Activated CD4-positive, alpha-beta T cell treated with anti-CD3 and anti-CD28 coated beads, Interleukin-2, amount 50 U/mL, for 4 hours (primary cell): ENCODE data around the gene C9orf152.
"Not testable (repeated sequence)": the region's sequence is repeated elsewhere in the genome, so short reads cannot be mapped to it uniquely, and the experiment has no call there.

Source experiments
- DNase-seq, 2 experiments: peaks; one replicate each; pipeline ENCODE4 v3.0.0-alpha.2; 2020

Gene C9orf152, protein sequence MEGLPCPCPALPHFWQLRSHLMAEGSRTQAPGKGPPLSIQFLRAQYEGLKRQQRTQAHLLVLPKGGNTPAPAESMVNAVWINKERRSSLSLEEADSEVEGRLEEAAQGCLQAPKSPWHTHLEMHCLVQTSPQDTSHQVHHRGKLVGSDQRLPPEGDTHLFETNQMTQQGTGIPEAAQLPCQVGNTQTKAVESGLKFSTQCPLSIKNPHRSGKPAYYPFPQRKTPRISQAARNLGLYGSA

DNA sequence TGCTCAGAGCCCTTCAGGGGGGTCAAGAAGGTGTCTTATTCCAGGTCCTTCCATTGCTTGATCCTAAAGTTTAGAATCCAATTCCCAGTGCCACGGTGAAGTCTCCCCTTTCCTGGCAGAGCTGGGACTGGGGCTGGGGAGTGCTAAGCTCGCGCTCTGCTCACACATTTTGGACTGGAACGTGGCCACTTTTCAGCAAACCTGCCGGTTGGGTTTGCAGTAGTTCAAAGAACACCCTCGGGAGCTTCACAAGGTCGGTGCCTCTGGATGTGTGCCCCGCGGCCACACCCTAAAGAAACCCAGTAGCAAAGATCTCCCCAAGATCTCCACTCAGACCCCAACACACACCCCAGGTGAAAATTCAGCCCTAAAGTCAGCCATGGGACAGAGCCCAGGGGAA, at the start of gene C9orf152:
C9orf152 (minus strand) TSS at position 129 of the 400 bp plus-strand sequence. CDS start 580 bp downstream, outside the sequence.
- DNase-seq, result no peak

GRCh38 chr9:110257097-110257841, 49.3 kb upstream of the C9orf152 start:
- no peak for DNase-seq

DNA sequence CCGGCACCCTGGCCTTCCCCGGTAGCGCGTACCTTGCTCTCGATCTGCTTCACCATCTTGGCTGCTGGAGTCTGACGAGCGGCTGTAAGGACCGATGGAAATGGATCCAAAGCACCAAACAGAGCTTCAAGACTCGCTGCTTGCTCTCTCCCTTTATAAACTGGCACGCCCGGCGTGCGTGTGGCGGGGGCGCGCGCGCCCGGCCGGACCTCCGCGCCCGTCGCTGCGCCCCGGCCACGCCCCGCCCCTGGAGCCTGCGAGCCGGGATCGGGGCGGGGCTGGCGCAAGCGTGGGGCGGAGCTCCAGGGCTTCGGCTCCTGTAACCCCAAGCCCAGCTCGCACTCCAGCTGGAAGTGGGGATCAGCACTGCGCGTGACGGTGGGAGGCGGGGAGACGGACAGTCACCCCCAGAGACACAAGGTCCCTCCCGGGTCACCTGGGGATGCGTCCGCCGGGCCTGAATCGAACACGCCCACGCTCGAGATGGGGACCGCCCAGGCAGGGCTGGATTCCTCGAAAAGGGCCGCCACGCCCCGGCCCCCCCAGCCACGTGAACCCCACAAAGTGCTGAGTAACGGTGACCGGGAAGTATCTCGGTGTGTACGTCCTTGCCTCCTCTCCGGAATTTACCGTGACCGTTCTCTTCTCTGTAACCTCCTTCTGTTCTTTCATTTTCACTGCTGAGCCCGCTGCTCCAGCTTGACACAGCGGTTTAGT, 48.6 kb upstream of the C9orf152 start, which contains the start of gene TXN:
TXN (minus strand) TSS at position 128 of the 717 bp plus-strand sequence; CDS start at position 56, 72 bp downstream.
- peak; percentile 75 to 80 for DNase-seq

DNA sequence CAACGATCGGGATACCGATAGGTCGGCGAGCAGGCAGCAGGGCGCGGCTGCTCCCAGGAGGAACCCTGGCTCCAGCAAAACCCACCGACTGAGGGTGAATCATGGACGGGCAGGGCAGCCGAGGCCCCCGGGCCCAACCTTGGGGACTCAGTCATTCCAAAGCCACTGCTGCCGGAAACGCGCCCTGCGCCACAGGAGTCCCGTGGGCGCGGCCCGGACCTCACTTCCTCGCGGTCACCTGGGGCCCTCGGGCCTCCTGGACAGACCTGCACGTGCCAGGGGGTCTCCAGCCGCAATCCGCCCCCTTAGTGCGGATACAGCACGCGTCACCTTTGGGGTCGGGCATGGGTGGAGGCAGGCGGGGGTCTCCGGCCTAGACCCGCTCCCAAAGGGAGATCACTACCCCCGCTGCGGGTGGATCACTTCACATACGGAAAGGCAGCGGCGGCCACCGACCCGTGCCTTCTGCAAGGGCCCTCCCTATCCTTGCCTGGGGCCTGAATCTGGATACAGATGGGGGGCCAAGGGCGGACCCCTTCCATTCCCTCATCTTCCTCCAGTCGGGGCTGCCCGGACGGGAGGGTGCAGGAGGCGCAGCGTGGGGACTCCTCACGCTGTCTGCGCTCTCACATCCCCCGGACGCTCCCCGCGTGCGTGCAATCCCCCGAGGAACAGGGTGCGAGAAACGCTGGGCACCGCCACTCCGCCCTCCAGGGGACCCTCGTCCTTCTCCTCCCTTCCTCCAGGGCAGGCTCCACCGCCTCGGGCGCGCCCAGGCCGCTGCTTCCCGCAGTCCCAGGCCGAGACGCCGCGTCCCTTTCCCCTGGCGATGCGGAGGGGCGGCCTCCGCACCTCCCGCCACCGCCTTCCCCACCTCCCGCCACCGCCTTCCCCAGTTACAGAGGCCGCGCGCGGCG, 47.8 kb upstream of the C9orf152 start:
- DNase-seq, result peak; percentile 25

GRCh38 chr9:110255034-110255462, 47.1 kb upstream of the C9orf152 start:
- no peak for DNase-seq

DNA sequence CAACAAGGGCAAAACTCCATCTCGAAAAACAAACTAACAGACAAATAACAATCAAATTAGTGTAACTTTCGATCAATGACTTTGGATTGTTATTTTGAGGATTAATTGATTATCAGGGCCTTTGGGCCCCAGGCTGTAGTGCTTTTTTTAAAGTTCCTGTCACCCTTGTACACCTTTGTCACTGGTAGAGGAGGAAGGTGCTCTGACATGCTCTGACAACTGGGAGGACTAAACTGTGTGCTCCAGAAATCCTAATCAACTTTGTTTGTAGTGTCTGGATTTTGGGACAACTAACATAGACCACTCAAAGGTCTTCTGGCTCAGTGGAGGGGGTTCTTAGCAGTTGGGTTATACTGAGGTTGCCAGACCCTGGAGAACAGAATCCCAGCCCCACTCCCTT, 46.5 kb upstream of the C9orf152 start:
- DNase-seq, result no peak

GRCh38 chr9:110252509-110253139, 44.7 kb upstream of the C9orf152 start:
- no peak for DNase-seq

DNA sequence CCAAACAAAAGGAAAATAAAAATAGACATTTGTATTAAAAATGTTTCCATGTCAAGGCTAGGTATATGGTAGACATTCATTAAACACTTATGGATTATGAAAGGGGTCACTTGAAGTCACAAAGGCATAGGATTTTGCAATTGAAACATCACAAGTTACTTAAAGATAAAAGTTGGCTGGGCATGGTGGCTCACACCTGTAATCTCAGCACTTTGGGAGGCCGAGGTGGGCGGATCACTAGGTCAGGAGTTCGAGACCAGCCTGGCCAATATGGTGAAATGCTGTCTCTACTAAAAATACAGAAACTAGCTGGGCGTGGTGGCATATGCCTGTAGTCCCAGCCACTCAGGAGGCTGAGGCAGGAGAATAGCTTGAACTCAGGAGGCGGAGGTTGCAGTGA, 43.8 kb upstream of the C9orf152 start:
- not testable (repeated sequence) for DNase-seq

GRCh38 chr9:110251212-110251611, 43.3 kb upstream of the C9orf152 start:
- DNase-seq, result no peak

GRCh38 chr9:110249603-110250002, 41.6 kb upstream of the C9orf152 start:
- no peak for DNase-seq

GRCh38 chr9:110248361-110248760, 40.4 kb upstream of the C9orf152 start:
- no peak for DNase-seq

DNA sequence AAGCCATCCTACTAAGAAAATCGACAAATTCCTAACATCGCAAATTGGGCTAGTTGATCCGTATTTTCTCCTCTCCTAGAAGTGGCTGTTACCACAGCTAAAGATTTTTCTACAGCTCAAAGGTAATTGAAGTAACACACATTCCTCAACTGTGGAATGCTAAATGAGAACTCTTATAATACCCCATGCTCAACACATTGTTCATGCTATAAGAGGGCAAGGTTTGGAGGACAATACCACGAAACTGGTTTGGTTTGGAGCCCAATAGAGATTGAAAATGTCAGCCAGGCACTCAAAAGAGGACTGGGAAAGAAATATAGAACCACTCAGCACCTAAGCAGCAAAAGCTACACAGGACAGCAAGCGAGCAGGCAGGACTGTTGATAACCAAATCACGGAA, 38.3 kb upstream of the C9orf152 start:
- no peak for DNase-seq

GRCh38 chr9:110244616-110245015, 36.7 kb upstream of the C9orf152 start:
- no peak for DNase-seq

DNA sequence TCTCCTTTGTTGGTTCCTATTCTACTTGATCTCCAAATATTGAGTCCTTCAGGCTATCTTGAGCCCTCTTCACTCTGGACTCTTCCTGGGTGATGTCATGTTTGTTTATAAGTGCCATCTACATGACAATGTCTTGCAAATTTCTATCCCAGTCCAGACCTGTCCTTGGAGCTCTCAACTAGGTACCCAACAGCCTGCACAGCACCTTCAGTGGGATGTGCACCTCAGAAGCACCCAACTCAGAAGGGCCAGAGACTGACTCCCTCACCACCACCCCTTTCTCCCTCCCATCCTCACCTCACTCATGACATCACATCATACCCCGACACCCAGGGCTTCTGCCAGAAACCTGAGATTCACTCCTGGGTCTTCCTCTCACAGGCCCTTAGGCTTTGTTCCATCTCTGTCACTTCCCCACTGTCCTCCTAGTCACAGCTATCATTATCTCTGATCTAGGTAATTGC, 33.9 kb upstream of the C9orf152 start:
- no peak for DNase-seq

DNA sequence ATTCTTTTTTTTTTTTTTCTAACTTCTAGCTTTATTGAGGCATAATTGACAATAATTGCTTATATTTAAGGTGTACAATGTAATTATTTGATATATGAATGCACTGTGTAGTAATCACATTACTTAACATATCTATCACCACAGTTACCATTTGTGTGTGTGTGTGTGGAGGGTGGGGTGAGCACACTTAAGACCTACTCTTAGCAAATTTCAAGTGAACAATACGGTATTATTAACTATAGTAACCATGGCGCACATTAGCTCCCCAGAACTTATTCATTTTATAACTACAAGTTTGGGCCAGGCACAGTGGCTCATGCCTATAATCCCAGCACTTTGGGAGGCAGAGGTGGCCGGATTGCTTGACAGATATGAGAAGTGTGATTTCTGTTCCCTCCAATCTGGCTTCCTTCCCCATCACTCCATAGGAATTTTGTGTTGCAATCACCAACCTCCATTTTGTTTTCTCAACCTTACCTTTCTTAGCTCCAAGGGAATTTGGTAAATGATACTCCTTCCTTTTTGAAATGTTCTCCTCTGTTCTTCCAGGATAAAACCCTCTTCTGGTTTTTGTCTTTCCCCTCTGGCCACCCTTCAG, 33.4 kb upstream of the C9orf152 start:
- DNase-seq, result no peak

DNA sequence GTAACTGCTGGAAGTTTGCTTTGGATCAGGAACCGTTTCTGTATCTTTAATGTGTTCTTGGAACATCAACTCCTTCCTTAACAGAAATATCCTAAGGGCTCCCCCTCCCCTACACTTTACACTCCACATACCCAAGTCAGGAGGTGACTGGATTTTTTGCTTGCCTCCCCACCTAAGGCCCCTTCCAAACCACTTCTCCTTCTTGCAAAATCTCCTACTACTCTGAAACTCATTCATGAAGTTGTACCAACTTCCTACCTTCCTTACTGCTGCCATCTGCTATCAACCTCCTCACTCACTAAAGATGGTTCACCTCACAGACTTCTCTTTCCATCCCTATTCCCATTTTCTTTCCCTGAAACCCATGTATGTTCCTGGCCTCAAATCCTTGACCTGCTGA, 32.2 kb upstream of the C9orf152 start:
- DNase-seq, result no peak

DNA sequence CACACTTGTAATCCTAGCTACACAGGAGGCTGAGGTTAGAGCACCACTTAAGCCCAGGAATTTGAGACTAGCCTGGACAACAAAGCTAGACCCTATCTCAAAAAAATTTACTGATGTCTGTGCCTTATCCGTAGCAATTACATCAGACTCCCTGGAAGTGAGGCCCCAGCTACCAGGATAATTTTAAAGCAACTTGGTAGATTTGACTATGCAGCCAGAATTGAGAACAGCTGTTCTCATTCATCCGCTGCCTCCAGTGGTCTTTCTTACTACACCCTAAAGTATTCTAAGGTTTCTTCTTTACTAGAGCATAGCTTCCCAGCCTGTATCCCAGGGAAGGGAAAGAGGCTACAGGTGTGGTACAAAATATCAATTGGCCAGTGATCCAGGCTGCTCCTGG, 20.4 kb upstream of the C9orf152 start:
- DNase-seq, result no peak

DNA sequence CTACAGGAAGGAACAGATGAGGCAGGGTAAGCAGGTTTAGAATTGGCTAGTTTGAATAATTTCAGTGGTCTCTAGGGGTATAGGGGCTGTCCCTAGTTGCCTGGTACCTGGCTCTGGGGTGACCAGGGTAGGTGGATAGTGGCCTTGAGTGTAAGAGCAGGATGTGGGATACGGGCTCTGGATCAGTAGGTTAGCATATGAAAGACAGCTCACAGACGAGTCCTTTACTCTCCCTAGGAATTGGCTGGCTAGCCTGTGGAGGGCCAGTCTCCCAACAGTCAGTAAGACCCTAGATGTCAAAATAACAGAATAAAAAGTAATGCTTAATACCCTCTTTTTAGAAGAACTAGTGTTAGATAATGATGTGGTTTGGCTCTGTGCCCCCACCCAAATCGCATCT, 16.6 kb upstream of the C9orf152 start:
- no peak for DNase-seq

DNA sequence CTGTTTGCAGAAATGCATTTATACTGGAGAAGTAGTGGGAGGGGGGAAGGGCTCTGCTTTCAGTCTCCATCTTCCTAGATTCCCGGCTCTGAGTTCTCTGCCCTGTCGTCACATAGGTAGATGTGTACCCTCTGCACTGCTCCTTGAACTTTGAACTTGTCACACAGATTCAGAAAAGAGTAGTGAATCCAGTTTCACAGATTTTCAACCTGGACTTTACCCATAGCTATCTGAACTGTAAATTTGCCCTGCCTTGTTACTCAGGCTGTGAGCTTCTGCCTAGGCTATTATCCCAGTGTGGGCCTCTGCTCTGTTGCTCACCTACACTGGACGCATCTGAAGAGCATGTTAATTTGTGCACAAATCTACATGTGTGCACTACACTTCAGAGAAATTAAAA, 12.8 kb upstream of the C9orf152 start:
- DNase-seq, result no peak

DNA sequence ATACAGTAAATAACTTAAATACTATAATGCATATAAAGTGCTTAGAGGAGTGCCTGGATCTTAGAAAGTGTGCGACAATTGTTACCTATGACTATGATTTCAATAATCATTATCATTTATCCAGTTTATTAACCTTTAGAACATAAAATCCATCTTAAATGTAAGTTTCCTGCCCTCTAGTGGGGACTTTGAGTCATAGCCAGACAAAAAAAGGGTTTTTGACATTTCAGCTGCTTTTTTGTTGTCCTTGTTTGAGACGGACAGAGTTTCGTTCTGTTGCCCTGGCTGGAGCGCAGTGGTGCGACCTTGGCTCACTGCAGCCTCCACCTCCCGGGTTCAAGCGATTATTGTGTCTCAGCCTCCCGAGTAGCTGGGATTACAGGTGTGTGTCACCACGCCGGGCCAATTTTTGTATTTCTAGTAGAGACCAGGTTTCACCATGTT, 9.7 kb upstream of the C9orf152 start:
- DNase-seq, result no peak

- no peak for DNase-seq
These were observed 6.8 kb upstream of the C9orf152 start for GRCh38 chr9:110214586-110215355.
